GM12878 (cell line): Measurements from ENCODE around the gene KRT25. TPM values are rescaled to one million over a fixed set of nuclear protein-coding genes. Genes with fewer than 3 reads are reported as not detected.

Source experiments
- ATAC-seq: fragments of 200-7000 bp; cut with Tn5 transposase; 3 replicates; pipeline ENCODE4 v1.9.1; 2020; ENCODE audit warnings: mild to moderate bottlenecking, moderate library complexity
- BruUV-seq: library from RNA; stranded (reverse); fragments of 400-500 nt; replicated peaks from 2 replicates; lab custom pipeline; 2021; lab: Mats Ljungman, UMichigan
- CTCF ChIA-PET: fragments of 300-600 bp; sonication (Branson Sonifier 250); formaldehyde crosslinking; extraction: SDS; loops from one replicate; lab custom pipeline; 2021; ENCODE audit warnings: inconsistent platforms; lab: Yijun Ruan, JAX
- POLR2A ChIA-PET: fragments of 350-600 bp; formaldehyde crosslinking; extraction: SDS; loops from one replicate; lab custom pipeline; 2021; ENCODE audit warnings: inconsistent platforms; lab: Charles Lee
- RAD21 ChIA-PET: fragments of 300-600 bp; sonication (Branson Sonifier 250); formaldehyde crosslinking; loops from one replicate; lab custom pipeline; 2023; ENCODE audit warnings: antibody characterized with exemption; ENCODE audit not compliant: unreplicated experiment; lab: Charles Lee
- SMC1A ChIA-PET: fragments of 300-600 bp; sonication (Branson Sonifier 250); formaldehyde crosslinking; loops from one replicate; lab custom pipeline; 2023; ENCODE audit not compliant: unreplicated experiment, uncharacterized antibody; lab: Charles Lee
- DNase-seq: peaks from one replicate; pipeline ENCODE4 v3.0.0-alpha.2; 2011; ENCODE audit warnings: low read depth, low spot score
- FAIRE-seq: peaks from 3 replicates; lab custom pipeline; 2011; peaks lifted over from hg19 to GRCh38; lab: Jason Lieb, UNC
- H2AFZ ChIP-seq: 2 replicates; pipeline ENCODE4 v1.6.0; 2011; ENCODE audit warnings: low read depth, low read length, control low read depth; ENCODE audit not compliant: control insufficient read depth
- H3K27ac ChIP-seq: 2 replicates; pipeline ENCODE4 v1.5.1; 2011; ENCODE audit warnings: control low read depth; ENCODE audit not compliant: control insufficient read depth, insufficient read depth
- H3K27me3 ChIP-seq, 2 experiments: replicated peaks in 1 of 2; 2 replicates each; pipeline versions ENCODE4 v1.6.0 to v1.6.1; 2011; ENCODE audit warnings: low read length in 1 of 2; ENCODE audit not compliant: control insufficient read depth in 2 of 2, insufficient read depth in 2 of 2
- H3K36me3 ChIP-seq, 2 experiments: 2 replicates each; pipeline ENCODE4 v1.5.1; 2011; ENCODE audit warnings: low read length in 1 of 2; ENCODE audit not compliant: control insufficient read depth in 2 of 2, insufficient read depth in 2 of 2
- H3K4me1 ChIP-seq: 2 replicates; pipeline ENCODE4 v1.6.1; 2011; ENCODE audit warnings: mild to moderate bottlenecking, low read length, moderate library complexity, mixed read lengths; ENCODE audit not compliant: control insufficient read depth, insufficient read depth
- H3K4me2 ChIP-seq: 2 replicates; pipeline ENCODE4 v1.6.0; 2011; ENCODE audit warnings: control low read depth; ENCODE audit not compliant: control insufficient read depth, insufficient read depth
- H3K4me3 ChIP-seq: fragments of 200-600 bp; sonication (generic); 2 replicates; pipeline ENCODE4 v1.5.1; 2016
- H3K79me2 ChIP-seq: 2 replicates; pipeline ENCODE4 v1.6.0; 2011; ENCODE audit warnings: low read length; ENCODE audit not compliant: control insufficient read depth, insufficient read depth
- H3K9ac ChIP-seq: 2 replicates; pipeline ENCODE4 v1.8.0; 2011; ENCODE audit warnings: low read length, control low read depth, mixed read lengths; ENCODE audit not compliant: control insufficient read depth, insufficient read depth
- H3K9me3 ChIP-seq: replicated peaks from 3 replicates; pipeline ENCODE4 v1.5.1; 2011; ENCODE audit warnings: mild to moderate bottlenecking, low read length; ENCODE audit not compliant: control insufficient read depth, insufficient read depth
- H4K20me1 ChIP-seq: 2 replicates; pipeline ENCODE4 v1.6.0; 2011; ENCODE audit not compliant: control insufficient read depth, insufficient read depth
- DPF2 ChIP-seq: fragments of 450-650 bp; IDR thresholded peaks from 2 replicates; pipeline ENCODE4 v1.6.1; 2017; ENCODE audit warnings: mild to moderate bottlenecking
- EP300 ChIP-seq, 2 experiments: fragments of 150-350 bp in 1 of 2; IDR thresholded peaks; 2 replicates each; pipeline ENCODE4 v1.6.1; 2011 to 2012; ENCODE audit warnings: low read depth in 2 of 2, low read length in 2 of 2, borderline replicate concordance in 1 of 2, improper control_type of control experiment in 1 of 2, inconsistent platforms in 1 of 2; ENCODE audit not compliant: control insufficient read depth in 1 of 2
- HDAC2 ChIP-seq: fragments of 200-600 bp; sonication (generic); IDR thresholded peaks from 2 replicates; pipeline ENCODE4 v1.6.1; 2017
- KDM1A ChIP-seq: fragments of 200-600 bp; sonication (generic); IDR thresholded peaks from 2 replicates; pipeline ENCODE4 v1.6.1; 2016; ENCODE audit warnings: borderline replicate concordance
- MTA2 ChIP-seq: fragments of 450-650 bp; IDR thresholded peaks from 2 replicates; pipeline ENCODE4 v1.6.1; 2016; ENCODE audit warnings: low read depth, mild to moderate bottlenecking, moderate library complexity
- NBN ChIP-seq: fragments of 450-650 bp; IDR thresholded peaks from 2 replicates; pipeline ENCODE4 v1.6.1; 2016
- NKRF ChIP-seq: fragments of 450-650 bp; conservative IDR thresholded peaks from 2 replicates; pipeline ENCODE4 v1.6.1; 2017; ENCODE audit warnings: mild to moderate bottlenecking, moderate library complexity
- NR2C1 ChIP-seq: fragments of 450-650 bp; IDR thresholded peaks from 2 replicates; pipeline ENCODE4 v1.6.1; 2017; ENCODE audit warnings: antibody characterized with exemption, mild to moderate bottlenecking, moderate library complexity
- POU2F2 ChIP-seq: IDR thresholded peaks from 3 replicates; pipeline ENCODE4 v1.6.1; 2011; ENCODE audit warnings: low read depth, mild to moderate bottlenecking, low read length, borderline replicate concordance
- RELB ChIP-seq: fragments of 450-650 bp; IDR thresholded peaks from 2 replicates; pipeline ENCODE4 v1.6.1; 2017; ENCODE audit warnings: low read depth, mild to moderate bottlenecking, moderate library complexity
- SPI1 ChIP-seq: IDR thresholded peaks from 2 replicates; pipeline ENCODE4 v1.6.1; 2011; ENCODE audit warnings: low read depth, mild to moderate bottlenecking, low read length, moderate library complexity, borderline replicate concordance; ENCODE audit not compliant: insufficient read depth
- SUZ12 ChIP-seq: fragments of 200-600 bp; sonication (generic); IDR thresholded peaks from one replicate; pipeline ENCODE4 v1.6.1; 2018; ENCODE audit warnings: antibody characterized with exemption, mild to moderate bottlenecking; ENCODE audit not compliant: unreplicated experiment
- ZNF384 ChIP-seq: IDR thresholded peaks from 2 replicates; pipeline ENCODE4 v1.6.1; 2012; ENCODE audit warnings: low read depth, mild to moderate bottlenecking, low read length, improper control_type of control experiment, borderline replicate concordance
- ZZZ3 ChIP-seq: IDR thresholded peaks from 2 replicates; pipeline ENCODE4 v1.6.1; 2011; ENCODE audit warnings: low read depth; ENCODE audit not compliant: control insufficient read depth, insufficient read length
- WGBS: methylation state at CpG from one replicate; pipeline ENCODE4 v1.1.6; 2016; ENCODE audit warnings: low lambda C conversion rate; ENCODE audit not compliant: insufficient replicate concordance, insufficient coverage; ENCODE audit errors: missing lambda C conversion rate; 5-methylcytosine and 5-hydroxymethylcytosine counted together
- in situ Hi-C: fragments of 300-500 bp; cut with MboI; formaldehyde crosslinking; loops from 9 replicates; pipeline ENCODE4 v1.14.3; 2018; ENCODE audit warnings: mixed read lengths
- intact Hi-C: fragments of 100-400 bp; cut with micrococcal nuclease; formaldehyde crosslinking; loops from one replicate; pipeline ENCODE4 v1.14.2; 2022; ENCODE audit not compliant: unreplicated experiment
- polyA plus RNA-seq, 11 experiments: library from polyadenylated mRNA; depleted of rRNA in 4 of 11; unstranded in 6 of 11; stranded (reverse) in 5 of 11; fragments of >200 nt; fragmentation: Nextera tagmentation in 4 of 11; fragmentation: Illumina TruSeq in 1 of 11; extraction: Ambion mirVana in 4 of 11; extraction: Trizol in 1 of 11; gene quantifications; 1 replicate in 1 of 11; 2 replicates in 10 of 11; pipeline versions ENCODE4 v1.2.1 to v1.2.3, GENCODE V29; 2011 to 2016; ENCODE audit warnings: inconsistent platforms in 2 of 11, missing spikeins in 2 of 11, low read depth in 1 of 11
- total RNA-seq, 4 experiments: library from RNA; depleted of rRNA in 3 of 4; stranded (reverse); fragments of >200 nt in 3 of 4; fragmentation: Illumina TruSeq in 1 of 4; extraction: Trizol in 1 of 4; gene quantifications; 2 replicates each; pipeline versions ENCODE4 v1.2.1 to v1.2.3, GENCODE V29; 2013 to 2021

Gene KRT25
- total and polyA plus RNA-seq, 10 of the 15 experiments (the other 5 are each of a cell fraction or from before 2014, with no cell fraction given) = not detected

- no peaks in the 10 kb centered on the region for H3K79me2 ChIP-seq
- H3K27ac ChIP-seq = no peak overlapping the region
- 0% methylated on average over 1 of the region's 1 CpG for WGBS
- H3K36me3 ChIP-seq = no peaks in the 10 kb centered on the region
- no peak overlapping the region for H3K4me2 ChIP-seq
- DNase-seq = no peak
- peaks cover 4 to 11% of the 10 kb centered on the region in 2 experiments; a peak in 3 of 4 replicates for H3K27me3 ChIP-seq
- BruUV-seq = no TSS peak
- in situ Hi-C loops (loop anchor here (5.0 kb wide), 2 partner anchors 183 to 862 kb away; no protein-coding TSS in a partner anchor), intact Hi-C loops (loop anchor here (5.0 kb wide), 3 partner anchors 57 to 862 kb away; no protein-coding TSS in a partner anchor)
- no peak overlapping the region for H3K4me3 ChIP-seq
- no peaks in the 10 kb centered on the region for H4K20me1 ChIP-seq
- ChIA-PET POLR2A (no interaction called here), CTCF (interaction anchor here (1.2 kb wide), 1 partner anchor 180 kb away, joined by 4 read pairs; no protein-coding TSS in a partner anchor), RAD21 (interaction anchor here (1.0 kb wide), 1 partner anchor 176 kb away, joined by 3 read pairs; no protein-coding TSS in a partner anchor), SMC1A (no interaction called here)
- ATAC-seq = peak; percentile 81
- H3K9me3 ChIP-seq = no peaks in the 10 kb centered on the region
- TF ChIP-seq RELB (0 out of 2 replicates have a peak, but pooled peaks have one; percentile 37), HDAC2 (no peak), EP300 (IDR thresholded peaks at IDR 0.05; ENCODE audit: borderline replicate concordance in 1 of 2, control insufficient read depth in 1 of 2, low read depth in 2 of 2, low read length in 2 of 2) (peak; percentile 48 to 58; a peak in 2 of 4 replicates), POU2F2 (no peak), ZZZ3 (no peak), NBN (peak; percentile 39; the same call in 1 of the 2 replicates), NKRF (no peak), ZNF384 (no peak), KDM1A (no peak), DPF2 (0 out of 2 replicates have a peak, but pooled peaks have one; percentile 40), NR2C1 (no peak), SPI1 (peak; percentile 75; the same call in 1 of the 2 replicates), SUZ12 (no peak), MTA2 (peak; percentile 70)
- no peak for FAIRE-seq
- H3K4me1 ChIP-seq = no peaks in the 10 kb centered on the region
- H2AFZ ChIP-seq = no peak overlapping the region
- no peak overlapping the region for H3K9ac ChIP-seq
Measured at GRCh38 chr17:40800381-40800780, 45.2 kb upstream of the KRT25 start.
